T-cell (primary cell): ENCODE measurements around the gene EML2. TPM values are rescaled to one million over a fixed set of nuclear protein-coding genes. Genes with fewer than 3 reads are reported as not detected.

ENCODE experiments used
- ATAC-seq, 4 experiments: fragments of 200-7000 bp in 3 of 4; fragments of 150-1000 bp in 1 of 4; cut with Tn5 transposase; replicated peaks in 1 of 4; 1 replicate in 3 of 4; 2 replicates in 1 of 4; pipeline ENCODE4 v1.10.0; 2021; ENCODE audit warnings: moderate library complexity in 3 of 4, mild to moderate bottlenecking in 2 of 4, moderate number of reproducible peaks in 1 of 4
- CTCF ChIA-PET, 2 donors: fragments of 300-600 bp; sonication (Branson Sonifier 250); formaldehyde crosslinking; loops; one replicate each; lab custom pipeline; 2022; ENCODE audit warnings: antibody characterized with exemption in 2 of 2; lab: Charles Lee
- POLR2A ChIA-PET, 2 donors: fragments of 300-600 bp; sonication (Branson Sonifier 250); formaldehyde crosslinking; loops; one replicate each; lab custom pipeline; 2022; ENCODE audit warnings: antibody characterized with exemption in 2 of 2; lab: Charles Lee
- DNase-seq, 35 experiments: peaks; one replicate each; pipeline versions ENCODE4 v3.0.0 to v3.0.0-alpha.2; 2013 to 2023
- H3K27ac ChIP-seq: one replicate; pipeline ENCODE4 v1.5.1; 2013; ENCODE audit warnings: low read length
- H3K27me3 ChIP-seq, 2 experiments: replicated peaks in 1 of 2; 1 replicate in 1 of 2; 2 replicates in 1 of 2; pipeline versions ENCODE4 v1.6.1 to v1.7.0; 2013; ENCODE audit warnings: low read length in 1 of 2, mixed read lengths in 1 of 2; ENCODE audit not compliant: control insufficient read depth in 2 of 2, insufficient read depth in 2 of 2; ENCODE audit errors: extremely low read depth in 1 of 2
- H3K36me3 ChIP-seq, 2 donors: 1 replicate in 1 of 2; 2 replicates in 1 of 2; pipeline versions ENCODE4 v1.6.1 to v1.7.0; 2013; ENCODE audit warnings: low read length in 1 of 2; ENCODE audit not compliant: control insufficient read depth in 2 of 2, insufficient read depth in 1 of 2; ENCODE audit errors: extremely low read depth in 1 of 2
- H3K4me1 ChIP-seq, 2 experiments: 1 replicate in 1 of 2; 2 replicates in 1 of 2; pipeline versions ENCODE4 v1.6.1 to v1.7.0; 2013; ENCODE audit warnings: low read length in 2 of 2, mixed read lengths in 1 of 2; ENCODE audit not compliant: insufficient read depth in 2 of 2, control insufficient read depth in 1 of 2; ENCODE audit errors: extremely low read depth in 1 of 2
- H3K4me3 ChIP-seq, 2 donors: 1 replicate in 1 of 2; 2 replicates in 1 of 2; pipeline versions ENCODE4 v1.5.1 to v1.7.0; 2013; ENCODE audit warnings: mild to moderate bottlenecking in 2 of 2, low read length in 1 of 2, moderate library complexity in 1 of 2; ENCODE audit not compliant: control insufficient read depth in 1 of 2; ENCODE audit errors: extremely low read depth in 1 of 2
- H3K9me3 ChIP-seq: 2 replicates; pipeline ENCODE4 v1.7.0; 2013
- H3K27ac Mint-ChIP-seq, 2 donors: one replicate each; pipeline ENCODE4 v1.8.0; 2020 to 2021; ENCODE audit warnings: mild to moderate bottlenecking in 2 of 2, mixed read lengths in 2 of 2
- H3K27me3 Mint-ChIP-seq, 2 donors: one replicate each; pipeline ENCODE4 v1.8.0; 2021 to 2022; ENCODE audit warnings: mixed read lengths in 2 of 2
- H3K36me3 Mint-ChIP-seq: one replicate; pipeline ENCODE4 v1.8.0; 2021; ENCODE audit warnings: mixed read lengths
- H3K4me1 Mint-ChIP-seq, 3 donors: one replicate each; pipeline ENCODE4 v1.8.0; 2020 to 2022; ENCODE audit warnings: mixed read lengths in 3 of 3, mild to moderate bottlenecking in 1 of 3
- H3K4me3 Mint-ChIP-seq, 3 donors: one replicate each; pipeline ENCODE4 v1.8.0; 2020 to 2022; ENCODE audit warnings: mild to moderate bottlenecking in 3 of 3, mixed read lengths in 3 of 3, moderate library complexity in 3 of 3
- H3K9me3 Mint-ChIP-seq, 3 donors: one replicate each; pipeline ENCODE4 v1.8.0; 2020 to 2022; ENCODE audit warnings: mixed read lengths in 3 of 3
- WGBS: methylation state at CpG from one replicate; pipeline ENCODE4 v1.1.5; 2013; ENCODE audit warnings: missing lambda C conversion rate; ENCODE audit not compliant: insufficient coverage; 5-methylcytosine and 5-hydroxymethylcytosine counted together
- total RNA-seq, 35 experiments: library from RNA in 6 of 35; stranded (reverse) in 6 of 35; fragments of 120-200 nt in 1 of 35; gene quantifications; one replicate each; pipeline versions ENCODE4 v1.2.1 to v1.2.4 and lab custom pipeline; 2013 to 2026

Gene EML2
- total RNA-seq, 5 donors from 2014 or later (not counting 1 experiment from before 2014, with no cell fraction given), result 63.7 to 90.5 (median 74.1) TPM

GRCh38 chr19:45587873-45588272, 51.3 kb downstream of the EML2 start:
- ChIA-PET CTCF (no interaction called here), POLR2A (no interaction called here)
- ATAC-seq (no peak), DNase-seq (no peak)
- no peaks in the 10 kb centered on the region for H3K9me3 Mint-ChIP-seq
- peaks cover 0 to 41% of the 10 kb centered on the region in 2 experiments for H3K27me3 ChIP-seq
- peaks cover 35 to 38% of the 10 kb centered on the region in 2 donors for H3K27me3 Mint-ChIP-seq
- no peak overlapping the region for H3K27ac ChIP-seq
- H3K9me3 ChIP-seq, result no peaks in the 10 kb centered on the region
- no peaks in the 10 kb centered on the region for H3K36me3 ChIP-seq
- no CpG with 5 or more reads among the region's 4 CpGs for WGBS
- no peak overlapping the region for H3K27ac Mint-ChIP-seq
- H3K4me1 Mint-ChIP-seq, result peaks cover 13 to 30% (median 21%) of the 10 kb centered on the region in 3 donors
- no peaks in the 10 kb centered on the region for H3K36me3 Mint-ChIP-seq
- no peak overlapping the region for H3K4me3 Mint-ChIP-seq
- peaks cover 4 to 18% of the 10 kb centered on the region in 2 experiments for H3K4me1 ChIP-seq
- no peak overlapping the region for H3K4me3 ChIP-seq

GRCh38 chr19:45585158-45585577, 54.0 kb downstream of the EML2 start:
- POLR2A ChIA-PET, result no interaction called here
- ATAC-seq (no peak), DNase-seq (no peak)
- peaks cover 4% of the 10 kb centered on the region for H3K36me3 Mint-ChIP-seq
- peaks cover 21 to 26% (median 24%) of the 10 kb centered on the region in 3 donors for H3K4me1 Mint-ChIP-seq
- Histone ChIP-seq H3K9me3 (no peaks in the 10 kb centered on the region), H3K27ac (peak overlapping the region; percentile 98), H3K36me3 (peaks cover 0 to 4% of the 10 kb centered on the region in 2 donors), H3K27me3 (peaks cover 0 to 15% of the 10 kb centered on the region in 2 experiments), H3K4me1 (peaks cover 4 to 18% of the 10 kb centered on the region in 2 experiments), H3K4me3 (peak overlapping the region; percentile 66 to 81)
- no peaks in the 10 kb centered on the region for H3K9me3 Mint-ChIP-seq
- H3K27me3 Mint-ChIP-seq, result peaks cover 12 to 16% of the 10 kb centered on the region in 2 donors
- WGBS, result no CpG with 5 or more reads among the region's 7 CpGs
- peak overlapping the region; percentile 94 to 100 for H3K27ac Mint-ChIP-seq
- peak overlapping the region; percentile 85 to 94 (median 90) for H3K4me3 Mint-ChIP-seq
- CTCF ChIA-PET, result no interaction called here

- Mint-ChIP-seq H3K4me1 (peaks cover 21 to 26% (median 24%) of the 10 kb centered on the region in 3 donors), H3K4me3 (peak within 1 kb of the TSS; percentile 85 to 94 (median 90)), H3K27ac (peak within 1 kb of the TSS; percentile 94 to 100), H3K36me3 (peaks cover 4% of the 10 kb centered on the region), H3K27me3 (peaks cover 6 to 10% of the 10 kb centered on the region in 2 donors), H3K9me3 (no peaks in the 10 kb centered on the region)
- ATAC-seq (peak; percentile 85 to 91 (median 91)), DNase-seq (peak; percentile 95 to 100 (median 100))
- WGBS, result 0% methylated on average over 45 of the region's 63 CpGs
- Histone ChIP-seq H3K27me3 (peaks cover 0 to 12% of the 10 kb centered on the region in 2 experiments), H3K9me3 (no peaks in the 10 kb centered on the region), H3K36me3 (peaks cover 0 to 4% of the 10 kb centered on the region in 2 donors), H3K4me3 (peak within 1 kb of the TSS; percentile 74 to 81), H3K27ac (peak within 1 kb of the TSS; percentile 98), H3K4me1 (peaks cover 4 to 18% of the 10 kb centered on the region in 2 experiments)
- ChIA-PET CTCF (no interaction called here), POLR2A (interaction anchor here in 1 of 2 donors (0.6 kb wide), 1 partner anchor 14 kb away, joined by 9 read pairs; no protein-coding TSS in a partner anchor)
Observed at GRCh38 chr19:45584332-45585157, 54.7 kb downstream of the EML2 start, which contains the start of gene OPA3. Gene OPA3, minus strand, starts transcription at chr19:45584802. Its CDS starts 38 bp downstream, at chr19:45584764.

GRCh38 chr19:45581576-45581975, 57.6 kb downstream of the EML2 start:
- ChIA-PET CTCF (no interaction called here), POLR2A (no interaction called here)
- Histone ChIP-seq H3K9me3 (no peaks in the 10 kb centered on the region), H3K4me1 (peaks cover 4 to 18% of the 10 kb centered on the region in 2 experiments), H3K27ac (no peak overlapping the region), H3K36me3 (peaks cover 0 to 4% of the 10 kb centered on the region in 2 donors), H3K4me3 (no peak overlapping the region), H3K27me3 (peaks cover 0 to 4% of the 10 kb centered on the region in 2 experiments)
- peaks cover 31 to 35% (median 35%) of the 10 kb centered on the region in 3 donors for H3K4me1 Mint-ChIP-seq
- H3K27ac Mint-ChIP-seq, result no peak overlapping the region
- ATAC-seq (no peak), DNase-seq (no peak)
- no peaks in the 10 kb centered on the region for H3K27me3 Mint-ChIP-seq
- H3K9me3 Mint-ChIP-seq, result no peaks in the 10 kb centered on the region
- 94% methylated on average over 3 of the region's 7 CpGs for WGBS
- H3K4me3 Mint-ChIP-seq, result peak overlapping the region in 1 of 3 donors; percentile 42
- H3K36me3 Mint-ChIP-seq, result peaks cover 6% of the 10 kb centered on the region

GRCh38 chr19:45578861-45579260, 60.3 kb downstream of the EML2 start:
- POLR2A ChIA-PET, result no interaction called here
- peaks cover 19 to 25% (median 24%) of the 10 kb centered on the region in 3 donors for H3K4me1 Mint-ChIP-seq
- no peaks in the 10 kb centered on the region for H3K9me3 Mint-ChIP-seq
- peaks cover 8% of the 10 kb centered on the region for H3K36me3 Mint-ChIP-seq
- peaks cover 0 to 4% of the 10 kb centered on the region in 2 donors for H3K36me3 ChIP-seq
- peaks cover 0 to 8% of the 10 kb centered on the region in 2 experiments for H3K4me1 ChIP-seq
- no peak overlapping the region for H3K4me3 Mint-ChIP-seq
- ATAC-seq (no peak), DNase-seq (no peak)
- H3K27ac ChIP-seq, result no peak overlapping the region
- WGBS, result 97% methylated on average over 5 of the region's 5 CpGs
- H3K27me3 Mint-ChIP-seq, result no peaks in the 10 kb centered on the region
- H3K4me3 ChIP-seq, result no peak overlapping the region
- no peaks in the 10 kb centered on the region for H3K9me3 ChIP-seq
- CTCF ChIA-PET, result no interaction called here
- no peaks in the 10 kb centered on the region for H3K27me3 ChIP-seq
- peak overlapping the region in 1 of 2 donors; percentile 52 for H3K27ac Mint-ChIP-seq

GRCh38 chr19:45577111-45577905, 61.9 kb downstream of the EML2 start:
- no peak overlapping the region for H3K4me3 ChIP-seq
- no peak overlapping the region for H3K27ac Mint-ChIP-seq
- H3K4me1 Mint-ChIP-seq, result peaks cover 10 to 18% (median 13%) of the 10 kb centered on the region in 3 donors
- peaks cover 0 to 7% of the 10 kb centered on the region in 2 donors for H3K36me3 ChIP-seq
- POLR2A ChIA-PET, result interaction anchor here in 1 of 2 donors (0.6 kb wide), 1 partner anchor 41 kb away, joined by 3 read pairs; no protein-coding TSS in a partner anchor
- ATAC-seq (no peak), DNase-seq (no peak)
- H3K27me3 Mint-ChIP-seq, result no peaks in the 10 kb centered on the region
- H3K4me3 Mint-ChIP-seq, result no peak overlapping the region
- H3K9me3 Mint-ChIP-seq, result no peaks in the 10 kb centered on the region
- H3K36me3 Mint-ChIP-seq, result peaks cover 5% of the 10 kb centered on the region
- 77% methylated on average over 7 of the region's 11 CpGs for WGBS
- H3K4me1 ChIP-seq, result no peaks in the 10 kb centered on the region
- no peaks in the 10 kb centered on the region for H3K27me3 ChIP-seq
- no peak overlapping the region for H3K27ac ChIP-seq
- H3K9me3 ChIP-seq, result no peaks in the 10 kb centered on the region
- CTCF ChIA-PET, result no interaction called here
